ENCODE measurements around the gene MCM5.
"Not testable (repeated sequence)": the region's sequence is repeated elsewhere in the genome, so short reads cannot be mapped to it uniquely, and the experiment has no call there.

MCM5 gene

DNA sequence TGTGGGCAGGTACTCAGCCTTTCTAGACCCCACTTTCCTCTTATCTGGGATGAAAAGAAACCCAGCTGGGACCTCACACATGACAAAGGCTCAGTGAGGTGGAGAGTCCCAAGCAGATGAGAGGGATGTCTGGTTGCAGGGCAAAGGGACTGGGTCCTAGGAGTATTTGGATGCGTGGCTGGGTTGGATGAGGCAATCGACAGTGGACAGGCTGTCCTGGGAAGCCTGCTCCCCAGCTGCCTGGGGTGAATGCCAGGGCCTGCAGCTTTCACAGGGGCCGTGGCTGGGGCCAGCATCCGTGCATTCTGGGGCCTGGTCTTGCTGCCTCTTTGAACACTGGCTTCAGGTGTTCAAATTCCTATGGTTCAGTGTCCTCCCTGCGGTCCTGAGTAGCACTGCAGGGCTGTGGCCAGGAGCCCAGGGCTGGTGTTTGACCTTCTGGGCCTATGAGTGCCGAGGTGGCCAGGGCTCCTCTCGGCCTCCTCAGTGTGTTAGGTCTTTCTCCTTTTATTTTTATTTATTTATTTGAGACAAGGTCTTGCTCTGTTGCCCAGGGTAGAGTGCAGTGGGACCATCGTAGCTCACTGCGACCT lies 65.3 kb downstream of the MCM5 start:
- H3K4me3 ChIP-seq (ENCODE audit: low read length) = no peak overlapping the region
- H3K9ac ChIP-seq (ENCODE audit: low read length) = no peak overlapping the region
- H3K4me1 ChIP-seq (ENCODE audit: control insufficient read depth, insufficient read depth, low read length) = peaks cover 11% of the 10 kb centered on the region
- no peaks in the 10 kb centered on the region for H3K27me3 ChIP-seq (ENCODE audit: control insufficient read depth, insufficient read depth, low read length)
- H3K36me3 ChIP-seq (ENCODE audit: control insufficient read depth, insufficient read depth, low read length) = no peaks in the 10 kb centered on the region
- no peak overlapping the region for H3K27ac ChIP-seq (ENCODE audit: low read depth, low read length)

DNA sequence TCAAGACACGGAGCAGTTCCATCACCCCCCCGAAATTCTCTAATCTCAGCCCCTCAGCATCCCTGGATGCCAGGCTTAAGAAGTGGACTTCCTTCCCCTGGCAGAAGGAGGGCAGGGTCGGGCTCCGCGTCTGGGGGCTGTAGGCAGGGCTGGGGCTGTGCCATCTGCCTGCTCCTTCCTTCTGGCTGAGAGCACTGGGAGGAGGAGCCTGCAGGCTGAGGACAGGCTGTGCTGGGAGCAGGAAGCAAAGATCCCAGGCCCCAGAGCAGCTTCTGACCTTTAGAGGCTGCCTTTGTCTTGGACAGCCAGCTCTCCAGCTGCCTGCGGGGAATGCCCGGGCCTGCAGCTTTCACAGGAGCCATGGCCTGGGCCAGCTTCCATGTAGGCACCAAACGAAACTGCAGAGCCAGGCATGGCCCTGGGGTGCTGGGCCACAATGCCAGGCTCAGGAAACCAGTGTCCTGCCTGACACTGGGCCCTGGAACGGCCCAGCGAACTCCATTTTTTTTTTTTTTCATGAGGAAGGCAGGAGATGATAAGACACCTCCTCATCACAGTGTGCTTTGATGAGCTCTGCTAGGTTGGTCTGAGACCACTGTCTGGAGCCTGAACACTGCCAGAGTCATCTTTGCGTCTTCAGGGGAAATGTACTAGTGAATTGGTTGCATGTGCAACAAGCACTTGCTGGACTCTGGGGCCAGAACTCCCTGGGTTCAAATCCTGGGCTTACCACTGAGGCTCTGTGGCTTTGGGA lies 67.9 kb downstream of the MCM5 start:
- Histone ChIP-seq H3K36me3 (ENCODE audit: control insufficient read depth, insufficient read depth, low read length) (no peaks in the 10 kb centered on the region), H3K4me1 (ENCODE audit: control insufficient read depth, insufficient read depth, low read length) (peaks cover 15% of the 10 kb centered on the region), H3K27me3 (ENCODE audit: control insufficient read depth, insufficient read depth, low read length) (no peaks in the 10 kb centered on the region), H3K27ac (ENCODE audit: low read depth, low read length) (peak overlapping the region; percentile 86), H3K9ac (ENCODE audit: low read length) (no peak overlapping the region), H3K4me3 (ENCODE audit: low read length) (no peak overlapping the region)

DNA sequence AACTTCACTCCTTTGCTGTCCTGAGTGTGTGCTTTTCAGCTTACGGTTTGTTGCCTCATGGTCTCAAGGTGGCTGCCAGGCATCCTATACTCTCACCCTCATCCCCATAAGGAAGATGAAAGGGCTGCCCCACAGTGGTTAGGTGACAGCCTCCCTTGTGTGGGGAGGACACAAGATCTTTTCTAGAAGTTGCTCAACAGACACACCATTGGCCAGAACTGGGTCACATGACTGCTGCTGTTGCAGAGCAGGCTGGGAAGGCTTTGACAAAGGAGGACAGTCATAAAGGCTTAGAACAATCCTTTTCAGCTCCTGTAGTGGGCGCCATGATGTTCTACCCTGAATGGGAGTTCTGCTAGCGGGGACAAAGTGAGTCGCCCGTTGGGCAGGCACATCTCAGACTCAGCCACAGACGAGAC lies 71.0 kb downstream of the MCM5 start:
- no peaks in the 10 kb centered on the region for H3K27me3 ChIP-seq (ENCODE audit: control insufficient read depth, insufficient read depth, low read length)
- no peak overlapping the region for H3K27ac ChIP-seq (ENCODE audit: low read depth, low read length)
- no peak overlapping the region for H3K4me3 ChIP-seq (ENCODE audit: low read length)
- no peaks in the 10 kb centered on the region for H3K36me3 ChIP-seq (ENCODE audit: control insufficient read depth, insufficient read depth, low read length)
- H3K9ac ChIP-seq (ENCODE audit: low read length) = no peak overlapping the region
- peaks cover 19% of the 10 kb centered on the region for H3K4me1 ChIP-seq (ENCODE audit: control insufficient read depth, insufficient read depth, low read length)

DNA sequence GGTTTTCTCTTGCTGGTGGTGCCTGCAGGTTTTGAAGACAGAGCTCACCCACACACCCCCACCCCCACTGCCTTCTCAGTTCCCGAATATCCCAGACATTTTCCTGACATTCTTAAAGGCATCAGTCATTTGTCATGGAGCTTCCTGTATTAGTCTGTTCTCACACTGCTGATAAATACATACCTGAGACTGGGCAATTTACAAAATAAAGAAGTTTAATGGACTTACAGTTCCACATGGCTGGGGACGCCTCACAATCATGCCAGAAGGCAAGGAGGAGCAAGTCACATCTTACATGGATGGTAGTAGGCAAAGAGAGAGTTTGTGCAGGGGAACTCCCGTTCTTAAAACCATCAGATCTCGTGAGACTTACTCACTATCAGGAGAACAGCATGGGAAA lies 71.6 kb downstream of the MCM5 start:
- not testable (repeated sequence) for H3K27me3 ChIP-seq (ENCODE audit: control insufficient read depth, insufficient read depth, low read length); H3K36me3 ChIP-seq (ENCODE audit: control insufficient read depth, insufficient read depth, low read length); H3K27ac ChIP-seq (ENCODE audit: low read depth, low read length); H3K4me3 ChIP-seq (ENCODE audit: low read length); H3K9ac ChIP-seq (ENCODE audit: low read length)
- peaks cover 19% of the 10 kb centered on the region for H3K4me1 ChIP-seq (ENCODE audit: control insufficient read depth, insufficient read depth, low read length)

DNA sequence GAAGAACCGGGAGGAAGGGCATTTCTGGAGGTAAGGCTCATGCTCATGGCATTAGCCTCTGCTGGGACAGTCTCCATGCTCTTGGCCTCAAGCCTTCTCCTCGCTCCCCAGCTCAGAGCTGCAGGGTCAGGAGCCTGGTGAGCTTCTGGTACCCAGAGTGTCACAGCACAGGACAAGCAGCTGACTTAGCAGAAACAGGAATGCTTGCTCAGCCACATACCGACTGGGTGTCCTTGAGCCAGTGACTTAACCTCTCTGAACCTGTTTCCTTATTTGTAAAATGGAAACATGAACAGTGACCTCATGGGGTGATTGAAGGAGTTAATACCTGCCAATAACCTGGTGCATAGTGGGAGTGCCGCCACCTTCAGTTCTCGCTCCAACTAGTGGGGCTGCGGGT lies 72.5 kb downstream of the MCM5 start:
- H3K27ac ChIP-seq (ENCODE audit: low read depth, low read length) = no peak overlapping the region
- no peaks in the 10 kb centered on the region for H3K36me3 ChIP-seq (ENCODE audit: control insufficient read depth, insufficient read depth, low read length)
- H3K27me3 ChIP-seq (ENCODE audit: control insufficient read depth, insufficient read depth, low read length) = no peaks in the 10 kb centered on the region
- no peak overlapping the region for H3K9ac ChIP-seq (ENCODE audit: low read length)
- H3K4me1 ChIP-seq (ENCODE audit: control insufficient read depth, insufficient read depth, low read length) = peaks cover 22% of the 10 kb centered on the region
- H3K4me3 ChIP-seq (ENCODE audit: low read length) = no peak overlapping the region

DNA sequence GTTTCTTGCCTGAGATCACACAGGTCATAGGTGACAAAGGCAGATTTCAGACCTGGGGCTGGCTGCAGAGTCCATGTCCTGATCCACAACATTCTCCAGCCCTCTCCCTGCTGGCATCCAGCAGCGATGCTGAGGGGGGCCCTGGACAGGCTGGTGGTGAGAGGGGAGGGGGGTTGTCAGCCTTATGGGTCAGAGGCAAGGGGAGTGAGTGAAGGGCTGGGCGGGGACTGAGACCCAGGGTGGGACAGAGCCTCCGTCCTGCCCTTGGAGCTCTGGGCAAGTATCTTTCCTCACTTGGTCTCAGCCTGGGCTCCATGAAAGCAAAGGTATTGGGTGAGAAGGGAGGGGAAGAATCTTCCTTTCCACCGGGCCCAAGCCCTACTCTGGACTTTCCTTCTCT lies 74.0 kb downstream of the MCM5 start:
- Histone ChIP-seq H3K36me3 (ENCODE audit: control insufficient read depth, insufficient read depth, low read length) (no peaks in the 10 kb centered on the region), H3K27me3 (ENCODE audit: control insufficient read depth, insufficient read depth, low read length) (no peaks in the 10 kb centered on the region), H3K4me1 (ENCODE audit: control insufficient read depth, insufficient read depth, low read length) (peaks cover 21% of the 10 kb centered on the region), H3K27ac (ENCODE audit: low read depth, low read length) (no peak overlapping the region), H3K9ac (ENCODE audit: low read length) (no peak overlapping the region), H3K4me3 (ENCODE audit: low read length) (no peak overlapping the region)

All from rectal smooth muscle tissue (tissue), 1 donor.